HepG2 (cell line): ENCODE data around the gene CCDC150. TPM values are rescaled to one million over a fixed set of nuclear protein-coding genes. Genes with fewer than 3 reads are reported as not detected.

Source experiments
- HNRNPLL ChIP-seq: fragments of 200-400 bp; formaldehyde crosslinking; IDR thresholded peaks from 2 replicates; pipeline ENCODE4 v1.6.1; 2017; ENCODE audit warnings: mild to moderate bottlenecking, low read depth, low read length; ENCODE audit not compliant: poor library complexity, severe bottlenecking
- JUNB ChIP-seq: sonication (generic); formaldehyde crosslinking; IDR thresholded peaks from 2 replicates; pipeline ENCODE4 v1.8.0; 2022; ENCODE audit warnings: missing genetic modification reagents, mild to moderate bottlenecking, borderline replicate concordance
- KAT7 ChIP-seq: IDR thresholded peaks from 2 replicates; pipeline ENCODE4 v1.6.1; 2018; ENCODE audit warnings: borderline replicate concordance, missing compliant biosample characterization
- KMT2B ChIP-seq: IDR thresholded peaks from 2 replicates; pipeline ENCODE4 v1.6.1; 2016; ENCODE audit warnings: missing genetic modification reagents, missing compliant biosample characterization
- MATR3 ChIP-seq: sonication (generic); formaldehyde crosslinking; IDR thresholded peaks from 2 replicates; pipeline ENCODE4 v1.4.0; 2020; ENCODE audit warnings: missing genetic modification reagents
- NR1H2 ChIP-seq: sonication (generic); formaldehyde crosslinking; IDR thresholded peaks from 2 replicates; pipeline ENCODE4 v1.8.1; 2022; ENCODE audit warnings: low read depth, missing genetic modification reagents, borderline replicate concordance
- NRL ChIP-seq: sonication (generic); formaldehyde crosslinking; IDR thresholded peaks from 2 replicates; pipeline ENCODE4 v1.5.0; 2020; ENCODE audit warnings: missing genetic modification reagents, mild to moderate bottlenecking, moderate library complexity, borderline replicate concordance
- SOX5 ChIP-seq: IDR thresholded peaks from 2 replicates; pipeline ENCODE4 v1.6.1; 2016; ENCODE audit warnings: borderline replicate concordance
- ZFP36L2 ChIP-seq: sonication (generic); formaldehyde crosslinking; IDR thresholded peaks from 2 replicates; pipeline ENCODE4 v1.4.0; 2020; ENCODE audit warnings: missing genetic modification reagents
- ZMYM4 ChIP-seq: sonication (generic); formaldehyde crosslinking; IDR thresholded peaks from 2 replicates; pipeline ENCODE4 v1.8.1; 2023; ENCODE audit warnings: mild to moderate bottlenecking, missing genetic modification reagents
- ZNF207 ChIP-seq: fragments of 450-650 bp; IDR thresholded peaks from 2 replicates; pipeline ENCODE4 v1.6.1; 2016; ENCODE audit warnings: antibody characterized with exemption, borderline replicate concordance
- ZNF224 ChIP-seq: sonication (generic); formaldehyde crosslinking; IDR thresholded peaks from 2 replicates; pipeline ENCODE4 v1.5.0; 2020; ENCODE audit warnings: mild to moderate bottlenecking, missing genetic modification reagents
- ZNF251 ChIP-seq: sonication (generic); formaldehyde crosslinking; IDR thresholded peaks from 2 replicates; pipeline ENCODE4 v1.9.0; 2021; ENCODE audit warnings: mild to moderate bottlenecking, missing genetic modification reagents
- ZNF367 ChIP-seq: sonication (generic); formaldehyde crosslinking; IDR thresholded peaks from 2 replicates; pipeline ENCODE4 v1.4.0; 2020; ENCODE audit warnings: missing genetic modification reagents, borderline replicate concordance
- ZNF549 ChIP-seq: sonication (generic); formaldehyde crosslinking; IDR thresholded peaks from 2 replicates; pipeline ENCODE4 v1.5.0; 2020; ENCODE audit warnings: missing genetic modification reagents
- ZNF749 ChIP-seq: sonication (generic); formaldehyde crosslinking; IDR thresholded peaks from 2 replicates; pipeline ENCODE4 v1.8.0; 2022; ENCODE audit warnings: mild to moderate bottlenecking, missing genetic modification reagents, moderate library complexity, borderline replicate concordance
- polyA plus RNA-seq, 8 experiments: library from polyadenylated mRNA; depleted of rRNA in 3 of 8; stranded (reverse) in 7 of 8; unstranded in 1 of 8; fragments of >200 nt; fragmentation: Illumina TruSeq in 4 of 8; extraction: Trizol in 4 of 8; gene quantifications; 2 replicates each; pipeline versions ENCODE4 v1.2.1 to v1.2.3, GENCODE V29; 2011 to 2016; ENCODE audit warnings: low read depth in 4 of 8, missing spikeins in 1 of 8, mixed read lengths in 1 of 8; ENCODE audit not compliant: insufficient read depth in 1 of 8
- total RNA-seq, 5 experiments: library from RNA; depleted of rRNA; stranded (reverse); fragments of >200 nt; fragmentation: Illumina TruSeq; extraction: Trizol; gene quantifications; 2 replicates each; pipeline ENCODE4 v1.2.3, GENCODE V29; 2016; ENCODE audit warnings: low read depth in 1 of 5
- TF ChIP-seq, protein P1 (sequence below): sonication (generic); formaldehyde crosslinking; IDR thresholded peaks from 2 replicates; pipeline ENCODE4 v1.4.0; 2020; ENCODE audit warnings: mild to moderate bottlenecking, missing genetic modification reagents
- TF ChIP-seq, protein P2 (sequence below): IDR thresholded peaks from 2 replicates; pipeline ENCODE4 v1.6.1; 2018; ENCODE audit warnings: missing genetic modification reagents, mild to moderate bottlenecking, missing compliant biosample characterization
- TF ChIP-seq, protein P3 (sequence below), 2 experiments: fragments of 450-650 bp in 1 of 2; sonication (generic) in 1 of 2; formaldehyde crosslinking; IDR thresholded peaks; 2 replicates each; pipeline versions ENCODE4 v1.5.0 to v1.8.0; 2020 to 2022; ENCODE audit warnings: mild to moderate bottlenecking in 1 of 2, missing genetic modification reagents in 1 of 2

CCDC150 gene
- total and polyA plus RNA-seq, 2 of the 13 experiments (the other 11 are each of a cell fraction or from before 2014, with no cell fraction given) = 14.9 to 32.6 TPM

DNA sequence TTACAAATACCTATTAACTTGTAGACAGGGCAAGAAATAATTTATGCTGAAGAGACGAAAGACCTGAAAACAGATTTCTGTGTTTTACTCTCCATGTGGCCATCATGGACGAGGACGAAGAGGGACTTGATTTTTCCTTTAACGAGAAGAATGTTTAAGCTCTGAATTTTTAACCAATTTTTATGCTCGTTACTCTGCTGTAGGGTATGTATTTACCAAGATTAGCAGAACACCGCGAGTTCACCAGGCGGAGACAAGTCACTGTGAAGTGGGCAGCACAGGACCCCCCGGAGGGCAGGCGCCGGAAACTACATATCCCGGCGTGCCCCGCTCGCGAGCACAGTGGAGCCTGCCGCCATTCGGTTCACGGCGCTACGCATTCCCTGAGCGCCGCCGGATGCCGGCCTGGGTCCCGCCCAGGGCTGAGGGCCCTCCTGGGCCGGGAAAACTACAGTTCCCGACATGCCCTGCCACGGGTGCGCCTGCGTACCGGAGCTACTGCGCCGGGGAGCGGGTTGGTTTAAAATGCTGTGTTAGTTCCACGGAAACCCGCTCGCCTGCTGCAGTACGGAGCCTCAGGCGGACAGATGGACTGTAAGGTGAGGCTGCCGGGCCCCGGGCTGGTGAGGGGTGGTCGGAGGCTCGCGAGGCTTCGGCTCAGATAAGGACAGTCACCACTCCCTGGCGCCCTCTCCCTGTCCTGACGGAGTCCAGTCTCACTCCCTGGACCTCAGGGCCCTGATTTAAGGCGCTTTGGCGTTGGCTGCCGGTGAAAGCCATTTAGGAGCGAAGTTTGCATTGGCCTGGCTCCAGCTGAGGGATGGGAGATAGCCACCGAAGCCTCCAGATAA lies at the start of gene CCDC150 (continued):
- TF ChIP-seq, protein P1, sequence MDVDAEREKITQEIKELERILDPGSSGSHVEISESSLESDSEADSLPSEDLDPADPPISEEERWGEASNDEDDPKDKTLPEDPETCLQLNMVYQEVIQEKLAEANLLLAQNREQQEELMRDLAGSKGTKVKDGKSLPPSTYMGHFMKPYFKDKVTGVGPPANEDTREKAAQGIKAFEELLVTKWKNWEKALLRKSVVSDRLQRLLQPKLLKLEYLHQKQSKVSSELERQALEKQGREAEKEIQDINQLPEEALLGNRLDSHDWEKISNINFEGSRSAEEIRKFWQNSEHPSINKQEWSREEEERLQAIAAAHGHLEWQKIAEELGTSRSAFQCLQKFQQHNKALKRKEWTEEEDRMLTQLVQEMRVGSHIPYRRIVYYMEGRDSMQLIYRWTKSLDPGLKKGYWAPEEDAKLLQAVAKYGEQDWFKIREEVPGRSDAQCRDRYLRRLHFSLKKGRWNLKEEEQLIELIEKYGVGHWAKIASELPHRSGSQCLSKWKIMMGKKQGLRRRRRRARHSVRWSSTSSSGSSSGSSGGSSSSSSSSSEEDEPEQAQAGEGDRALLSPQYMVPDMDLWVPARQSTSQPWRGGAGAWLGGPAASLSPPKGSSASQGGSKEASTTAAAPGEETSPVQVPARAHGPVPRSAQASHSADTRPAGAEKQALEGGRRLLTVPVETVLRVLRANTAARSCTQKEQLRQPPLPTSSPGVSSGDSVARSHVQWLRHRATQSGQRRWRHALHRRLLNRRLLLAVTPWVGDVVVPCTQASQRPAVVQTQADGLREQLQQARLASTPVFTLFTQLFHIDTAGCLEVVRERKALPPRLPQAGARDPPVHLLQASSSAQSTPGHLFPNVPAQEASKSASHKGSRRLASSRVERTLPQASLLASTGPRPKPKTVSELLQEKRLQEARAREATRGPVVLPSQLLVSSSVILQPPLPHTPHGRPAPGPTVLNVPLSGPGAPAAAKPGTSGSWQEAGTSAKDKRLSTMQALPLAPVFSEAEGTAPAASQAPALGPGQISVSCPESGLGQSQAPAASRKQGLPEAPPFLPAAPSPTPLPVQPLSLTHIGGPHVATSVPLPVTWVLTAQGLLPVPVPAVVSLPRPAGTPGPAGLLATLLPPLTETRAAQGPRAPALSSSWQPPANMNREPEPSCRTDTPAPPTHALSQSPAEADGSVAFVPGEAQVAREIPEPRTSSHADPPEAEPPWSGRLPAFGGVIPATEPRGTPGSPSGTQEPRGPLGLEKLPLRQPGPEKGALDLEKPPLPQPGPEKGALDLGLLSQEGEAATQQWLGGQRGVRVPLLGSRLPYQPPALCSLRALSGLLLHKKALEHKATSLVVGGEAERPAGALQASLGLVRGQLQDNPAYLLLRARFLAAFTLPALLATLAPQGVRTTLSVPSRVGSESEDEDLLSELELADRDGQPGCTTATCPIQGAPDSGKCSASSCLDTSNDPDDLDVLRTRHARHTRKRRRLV (CRISPR knock-in tag) = peak; percentile 82
- peak; percentile 95 for TF ChIP-seq ZMYM4 (CRISPR knock-in tag)
- peak; percentile 91 for TF ChIP-seq HNRNPLL
- no peak for TF ChIP-seq ZNF749 (CRISPR knock-in tag)
- TF ChIP-seq NR1H2 (CRISPR knock-in tag) = no peak
- TF ChIP-seq KAT7 (CRISPR knock-in tag) = peak; percentile 89; the same call in 1 of the 2 replicates
- no peak for TF ChIP-seq JUNB (CRISPR knock-in tag)
- TF ChIP-seq SOX5 (CRISPR knock-in tag) = peak; percentile 17; the same call in 1 of the 2 replicates
- TF ChIP-seq ZNF549 = no peak
- TF ChIP-seq, protein P2, sequence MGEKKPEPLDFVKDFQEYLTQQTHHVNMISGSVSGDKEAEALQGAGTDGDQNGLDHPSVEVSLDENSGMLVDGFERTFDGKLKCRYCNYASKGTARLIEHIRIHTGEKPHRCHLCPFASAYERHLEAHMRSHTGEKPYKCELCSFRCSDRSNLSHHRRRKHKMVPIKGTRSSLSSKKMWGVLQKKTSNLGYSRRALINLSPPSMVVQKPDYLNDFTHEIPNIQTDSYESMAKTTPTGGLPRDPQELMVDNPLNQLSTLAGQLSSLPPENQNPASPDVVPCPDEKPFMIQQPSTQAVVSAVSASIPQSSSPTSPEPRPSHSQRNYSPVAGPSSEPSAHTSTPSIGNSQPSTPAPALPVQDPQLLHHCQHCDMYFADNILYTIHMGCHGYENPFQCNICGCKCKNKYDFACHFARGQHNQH = peak; percentile 77
- TF ChIP-seq KMT2B (CRISPR knock-in tag) = peak; percentile 96
- TF ChIP-seq ZFP36L2 (CRISPR knock-in tag) = no peak
- peak; percentile 97 for TF ChIP-seq NRL (CRISPR knock-in tag)
- no peak for TF ChIP-seq MATR3
- TF ChIP-seq ZNF207 = no peak
- TF ChIP-seq ZNF224 (CRISPR knock-in tag) = peak; percentile 81; the same call in 1 of the 2 replicates
- TF ChIP-seq ZNF367 (CRISPR knock-in tag) = no peak
- TF ChIP-seq ZNF251 (CRISPR knock-in tag) = no peak
- TF ChIP-seq, protein P3, sequence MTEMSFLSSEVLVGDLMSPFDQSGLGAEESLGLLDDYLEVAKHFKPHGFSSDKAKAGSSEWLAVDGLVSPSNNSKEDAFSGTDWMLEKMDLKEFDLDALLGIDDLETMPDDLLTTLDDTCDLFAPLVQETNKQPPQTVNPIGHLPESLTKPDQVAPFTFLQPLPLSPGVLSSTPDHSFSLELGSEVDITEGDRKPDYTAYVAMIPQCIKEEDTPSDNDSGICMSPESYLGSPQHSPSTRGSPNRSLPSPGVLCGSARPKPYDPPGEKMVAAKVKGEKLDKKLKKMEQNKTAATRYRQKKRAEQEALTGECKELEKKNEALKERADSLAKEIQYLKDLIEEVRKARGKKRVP (CRISPR knock-in tag; IDR thresholded peaks at IDR 0.05) = peak in 1 of 2 experiments; percentile 50; a peak in 1 of 4 replicates
